ENCODE data around the gene ARID5A. TPM values are rescaled to one million over a fixed set of nuclear protein-coding genes. Genes with fewer than 3 reads are reported as not detected.
A peak's percentile ranks its signal among the peaks of the same experiment; 100 is the strongest.

Gene ARID5A
- total RNA-seq, 1 donor from 2014 or later: 9.7 TPM

DNA sequence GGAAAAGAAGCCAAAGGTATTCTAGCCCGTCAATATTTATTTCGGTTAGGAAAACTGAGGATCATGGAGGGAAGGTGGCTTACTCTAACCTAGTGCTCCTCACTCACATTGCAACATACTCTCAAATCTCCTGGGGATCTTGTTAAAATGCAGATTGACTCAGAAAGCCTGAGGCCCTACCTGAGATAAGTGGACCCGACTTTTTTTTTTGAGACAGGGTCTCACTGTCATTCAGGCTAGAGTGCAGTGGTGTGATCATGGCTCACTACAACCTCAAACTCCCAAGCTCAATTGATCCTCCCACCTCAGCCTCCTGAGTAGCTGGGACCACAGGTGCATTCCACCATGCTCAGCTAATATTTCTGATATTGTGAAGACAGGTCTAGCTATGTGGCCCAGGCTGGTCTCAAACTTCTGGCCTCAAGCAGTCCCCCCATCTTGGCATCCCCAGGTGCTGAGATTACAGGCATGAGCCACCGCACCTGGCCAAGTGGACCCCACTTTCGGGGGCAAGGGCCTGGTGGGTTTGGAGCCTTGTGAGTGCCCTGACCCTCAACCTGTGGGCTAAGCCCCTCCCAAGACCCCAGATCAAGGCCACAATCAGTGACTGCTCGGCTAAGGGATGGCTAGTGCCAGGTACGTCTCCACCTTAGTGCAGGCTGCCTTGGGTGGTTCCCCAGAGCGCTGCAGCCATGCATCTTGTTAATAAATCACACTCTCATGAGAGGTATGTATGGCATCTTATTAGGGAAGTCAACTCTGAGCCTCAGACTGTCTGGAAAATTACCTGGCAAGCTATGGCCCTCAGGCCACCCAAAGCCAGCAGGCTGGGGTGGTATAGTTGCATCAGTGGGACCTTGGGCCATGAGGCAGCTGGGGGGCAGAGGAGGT, 30.3 kb upstream of the ARID5A start:
- DNase-seq (ENCODE audit: low read depth in 2 of 2): no peak

DNA sequence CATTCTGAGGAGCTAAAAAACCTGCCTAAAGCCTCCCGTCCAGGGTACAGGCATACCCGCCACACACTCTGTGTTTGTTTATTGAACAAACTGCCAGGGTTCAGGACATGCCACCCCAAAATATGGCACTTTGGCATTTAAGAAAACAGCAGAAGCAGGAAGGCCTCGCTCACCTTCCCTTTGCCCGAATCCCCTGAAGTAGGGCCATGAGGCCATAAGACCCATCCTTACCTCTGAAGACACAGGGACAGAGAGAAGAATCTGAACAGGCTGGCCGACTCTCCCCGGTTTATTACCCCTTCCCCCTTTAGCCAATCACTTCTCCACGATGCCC, 29.7 kb upstream of the ARID5A start:
- no peak for DNase-seq (ENCODE audit: low read depth in 2 of 2)

DNA sequence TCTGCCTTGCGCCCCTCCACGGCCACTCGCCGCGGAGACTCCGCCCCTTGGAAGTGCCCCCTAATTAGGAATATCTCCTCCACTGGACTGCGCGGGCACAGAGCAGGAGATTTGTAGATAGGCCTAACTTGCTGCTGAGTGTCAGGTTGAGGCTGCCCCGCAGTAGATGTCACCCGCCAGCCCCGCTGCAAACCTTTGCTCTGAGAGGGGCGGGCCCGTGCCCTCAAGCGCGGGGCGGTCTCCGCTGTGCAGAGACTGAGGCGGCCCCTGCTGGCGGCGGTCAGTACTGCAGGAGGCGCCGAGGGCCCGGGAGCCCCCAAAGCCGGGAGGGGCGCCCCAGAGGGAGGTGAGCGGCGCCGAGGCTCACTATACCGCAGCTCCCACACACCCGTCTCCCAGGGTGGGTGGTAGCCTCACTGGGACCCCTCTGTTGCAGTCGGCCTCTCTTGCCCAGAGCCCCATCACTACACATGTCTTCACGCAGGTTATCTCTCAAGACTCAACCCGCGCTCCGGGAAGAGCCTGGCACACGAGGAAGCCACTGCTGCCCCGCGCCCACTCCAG, 28.5 kb upstream of the ARID5A start:
- peak; percentile 56 to 68 for DNase-seq (ENCODE audit: low read depth in 2 of 2)

DNA sequence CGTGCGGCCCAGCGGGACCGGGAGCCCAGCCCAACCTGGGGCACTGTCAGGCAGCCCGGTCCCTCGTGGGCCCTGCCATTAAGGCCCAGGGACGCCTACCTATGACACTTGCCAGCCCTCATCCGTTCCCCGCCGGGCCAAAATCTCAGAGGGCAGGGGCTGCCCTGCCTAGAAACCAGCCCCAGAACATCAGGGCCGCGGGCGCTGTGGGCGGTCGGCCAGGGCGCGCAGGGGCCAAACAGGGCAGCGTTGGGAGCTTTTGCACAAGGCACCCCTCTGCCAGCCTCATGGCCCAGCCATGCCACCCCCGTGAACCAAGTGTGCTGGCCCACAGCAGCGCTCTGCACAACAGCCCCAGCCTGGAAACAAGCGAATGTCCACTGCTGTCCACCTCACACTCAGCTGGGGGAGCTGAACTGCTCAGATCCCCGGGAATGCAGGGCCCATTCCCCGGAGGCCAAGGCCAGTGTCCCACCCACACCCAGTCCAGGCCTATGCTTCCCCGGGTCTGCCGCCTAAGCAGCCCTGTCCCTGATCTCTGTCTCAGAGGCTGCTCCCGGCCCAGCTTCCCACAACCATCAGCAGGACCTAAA, 27.9 kb upstream of the ARID5A start:
- DNase-seq (ENCODE audit: low read depth in 2 of 2): no peak

DNA sequence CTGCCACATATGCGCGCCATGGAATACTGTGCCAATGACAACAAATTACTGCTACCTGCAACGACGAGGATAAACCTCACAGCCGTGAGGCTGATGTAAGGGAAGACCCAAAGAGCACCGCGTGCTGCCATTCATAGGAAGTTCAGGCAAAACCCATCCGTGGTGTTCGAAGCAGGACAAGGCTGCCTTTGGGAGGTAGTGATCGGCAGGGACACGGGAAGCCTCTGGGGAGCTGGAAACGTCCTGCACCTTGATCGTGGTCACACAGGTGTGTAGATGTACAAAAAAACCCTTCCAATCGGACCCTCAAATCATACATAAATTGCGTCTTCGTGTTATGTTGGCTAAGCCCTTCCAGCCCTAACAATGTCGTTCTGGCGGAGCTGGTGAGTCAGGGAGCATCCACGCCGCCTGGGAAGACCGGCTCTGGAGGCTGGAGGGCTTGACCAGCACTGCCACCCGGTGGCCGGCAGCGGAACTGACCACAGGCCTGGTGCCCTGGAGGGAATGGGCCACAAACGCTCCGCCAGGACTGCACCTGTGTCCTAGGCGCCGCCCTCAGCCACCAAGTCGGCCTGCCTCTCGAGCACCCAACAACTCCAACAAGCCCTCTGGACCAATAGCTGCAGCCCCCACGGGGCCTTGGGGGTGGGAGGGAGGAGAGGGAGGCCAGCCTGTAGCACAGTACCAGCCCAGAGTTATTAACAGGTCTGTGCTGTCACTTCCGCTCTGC, 27.3 kb upstream of the ARID5A start:
- peak; percentile 88 to 89 for DNase-seq (ENCODE audit: low read depth in 2 of 2)

DNA sequence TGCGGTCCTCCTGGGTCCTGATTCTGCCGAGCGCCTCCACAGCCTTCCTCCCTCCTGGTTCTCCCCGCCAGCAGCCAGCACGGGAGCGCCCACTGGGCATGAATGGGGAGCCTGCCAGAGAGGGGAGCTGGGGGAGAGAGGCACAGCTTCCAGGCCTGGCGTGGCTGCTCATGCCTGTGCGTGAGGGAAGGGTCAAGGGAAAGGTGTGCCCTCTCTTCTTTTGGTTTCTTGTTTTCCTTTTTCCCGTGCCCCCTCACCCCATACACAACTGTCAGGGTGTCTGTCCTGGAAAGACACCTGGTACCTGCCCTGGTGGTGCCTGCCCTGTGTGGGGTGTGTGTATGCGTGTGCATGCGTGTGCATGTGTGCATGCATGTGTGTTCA, 26.7 kb upstream of the ARID5A start:
- DNase-seq (ENCODE audit: low read depth in 2 of 2): no peak

DNA sequence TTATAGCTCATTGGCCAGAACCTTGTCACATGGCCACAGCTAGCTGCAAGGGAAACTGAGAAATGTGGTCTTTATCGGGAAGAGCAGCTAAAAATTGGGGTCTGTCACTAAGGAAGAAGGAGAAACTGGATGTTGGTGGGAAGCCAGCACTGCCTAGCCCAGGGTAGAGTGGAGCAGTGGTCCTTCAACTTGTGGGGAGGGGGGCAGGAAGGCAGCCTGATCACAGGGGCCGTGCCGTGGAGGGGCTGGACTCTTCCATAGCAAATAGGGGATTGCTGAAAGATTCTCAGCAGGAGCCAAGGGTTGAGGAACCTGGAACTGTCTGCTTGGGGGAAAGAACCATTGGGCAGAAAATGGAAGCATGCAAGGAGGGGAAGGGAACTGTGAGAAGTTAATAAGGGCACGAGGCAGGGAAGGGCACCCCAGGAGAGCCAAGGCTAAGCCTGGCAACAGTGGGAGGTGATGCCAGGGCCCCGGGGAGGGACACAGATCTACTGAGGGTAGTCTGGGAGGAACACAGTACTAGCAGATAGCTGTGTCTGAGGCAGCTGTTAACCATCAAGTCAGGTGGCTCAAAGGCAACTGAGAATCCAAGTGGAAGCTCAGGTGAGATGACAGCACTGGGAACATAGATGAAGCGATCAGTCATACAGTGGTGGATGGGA, 25.5 kb upstream of the ARID5A start:
- no peak for DNase-seq (ENCODE audit: low read depth in 2 of 2)

DNA sequence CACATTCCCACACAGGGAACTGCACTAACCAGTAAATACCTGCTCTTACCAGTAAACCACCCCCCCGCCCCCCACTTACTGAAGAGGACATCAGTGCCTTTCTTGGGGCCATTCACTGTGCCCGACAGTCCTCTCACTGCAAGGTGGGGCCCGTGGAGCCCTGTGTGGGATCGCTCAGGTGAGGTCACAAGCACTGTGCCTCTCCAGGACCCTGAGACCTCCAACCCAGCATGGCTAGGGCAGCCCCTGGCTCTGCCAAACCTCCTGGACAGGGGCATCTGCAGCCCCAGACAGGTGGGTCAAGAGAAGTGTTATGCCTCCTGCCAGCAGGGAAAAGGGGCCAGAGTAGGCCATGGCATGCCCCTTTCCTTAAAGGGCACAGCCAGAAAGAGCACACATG, 24.7 kb upstream of the ARID5A start:
- no peak for DNase-seq (ENCODE audit: low read depth in 2 of 2)

DNA sequence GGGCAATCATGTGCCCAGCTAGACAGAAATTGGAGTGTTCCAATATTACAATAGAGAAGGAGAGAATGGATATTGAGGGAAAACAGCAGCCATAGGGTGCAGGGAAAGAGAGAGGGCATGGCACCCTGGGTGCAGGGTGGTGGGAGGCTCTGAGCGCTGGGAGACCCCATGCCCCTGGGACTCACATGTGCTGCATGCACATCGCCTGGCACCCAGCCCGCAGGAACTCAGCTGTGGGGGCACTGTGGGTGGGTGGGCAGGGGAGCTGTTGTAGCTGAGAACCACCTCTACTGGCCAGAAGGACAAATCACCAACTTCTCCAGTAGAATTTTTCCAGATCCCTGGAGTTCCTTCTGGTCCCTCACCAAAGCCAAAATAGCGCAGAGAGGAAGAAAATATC, 24.2 kb upstream of the ARID5A start:
- no peak for DNase-seq (ENCODE audit: low read depth in 2 of 2)

DNA sequence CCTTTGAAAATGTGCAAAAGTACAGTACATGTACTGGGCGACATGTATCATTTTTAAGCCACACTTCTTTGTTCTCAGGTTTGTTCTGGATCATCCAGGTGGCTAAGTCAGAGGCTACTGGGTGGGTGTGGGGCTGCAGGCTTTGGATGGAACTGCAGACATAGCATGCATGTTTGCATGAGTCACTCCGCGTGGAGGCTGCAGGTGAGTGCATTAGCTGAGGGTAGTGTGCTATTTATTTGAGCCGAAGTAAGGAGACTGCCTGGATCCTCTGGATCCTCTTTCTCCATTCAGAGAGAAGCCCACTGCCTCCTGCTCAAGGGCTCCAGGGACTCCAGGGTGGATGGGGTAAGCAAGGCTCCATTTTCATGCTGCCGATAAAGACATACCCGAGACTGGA, 22.0 kb upstream of the ARID5A start:
- DNase-seq (ENCODE audit: low read depth in 2 of 2): no peak

DNA sequence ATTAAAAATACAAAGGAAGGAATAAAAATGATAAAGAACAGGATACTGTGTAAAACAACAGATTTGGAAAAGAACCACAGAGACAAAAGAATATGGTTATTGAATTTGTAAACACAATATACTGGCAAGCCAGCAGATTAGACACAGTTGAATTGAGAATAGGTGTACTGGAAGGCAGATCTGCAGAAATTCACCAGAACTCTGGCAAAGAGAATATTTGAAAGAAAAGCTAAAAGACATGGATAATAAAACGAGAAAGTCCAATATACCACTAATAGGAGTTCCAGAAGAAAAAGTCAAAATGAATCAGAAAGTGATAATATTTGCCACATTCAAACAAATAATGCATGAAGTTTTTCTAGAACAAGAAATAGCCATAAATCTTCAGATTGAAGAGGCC, 19.5 kb upstream of the ARID5A start:
- DNase-seq (ENCODE audit: low read depth in 2 of 2): no peak

DNA sequence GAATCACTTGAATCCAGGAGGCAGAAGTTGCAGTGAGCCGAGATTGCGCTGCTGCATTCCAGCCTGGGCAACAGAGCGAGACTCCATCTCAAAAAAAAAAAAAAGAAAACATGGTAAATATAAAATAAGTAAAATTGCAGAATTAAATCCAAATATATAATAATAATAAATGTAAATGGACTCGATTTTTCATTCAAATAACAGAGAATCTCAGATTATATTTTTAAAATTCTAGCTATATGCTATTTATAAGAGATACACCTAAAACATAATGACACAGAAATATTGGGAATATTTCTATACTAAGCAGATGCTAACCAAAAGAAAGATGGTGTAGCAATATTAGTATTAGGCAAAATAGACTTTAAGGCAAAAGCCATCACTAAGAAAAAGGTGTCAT, 16.3 kb upstream of the ARID5A start:
- DNase-seq (ENCODE audit: low read depth in 2 of 2): no peak

DNA sequence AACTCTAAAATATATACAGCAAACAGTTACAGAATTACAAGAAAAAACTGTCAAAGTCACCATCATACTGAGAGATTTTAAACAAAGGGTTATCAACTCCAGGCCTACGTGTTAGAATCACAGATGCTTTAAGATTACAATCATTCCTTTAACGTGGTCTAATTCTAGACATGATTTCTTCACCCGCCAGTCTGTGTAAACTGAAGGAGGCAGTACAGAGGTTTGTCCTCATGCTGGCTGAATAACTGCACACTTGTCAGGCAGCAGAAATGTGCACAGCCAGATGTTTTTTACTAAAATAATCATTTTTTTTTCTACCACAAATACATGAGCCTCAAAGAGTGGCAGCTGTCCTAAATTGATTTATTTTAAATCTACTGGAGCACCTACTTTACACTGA, 15.9 kb upstream of the ARID5A start:
- DNase-seq (ENCODE audit: low read depth in 2 of 2): no peak

DNA sequence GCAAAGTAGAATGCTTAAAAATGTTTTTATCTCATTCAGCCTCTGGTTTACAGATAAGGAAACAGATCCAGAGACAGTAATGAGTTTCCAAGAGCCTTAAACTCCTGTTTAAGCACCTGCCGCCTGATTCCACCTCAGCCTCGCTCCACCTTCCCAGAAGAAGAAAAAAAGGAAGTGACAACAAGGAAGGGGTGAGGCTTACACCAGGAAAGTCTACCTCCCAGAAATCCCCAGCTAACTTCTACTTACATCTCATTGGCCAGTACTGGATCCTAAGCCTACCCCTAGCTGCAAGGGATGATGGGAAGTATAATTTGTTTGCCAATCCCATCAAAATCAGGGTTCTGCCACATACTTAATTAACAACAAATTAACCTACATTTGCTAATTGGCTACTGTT, 15.3 kb upstream of the ARID5A start:
- DNase-seq (ENCODE audit: low read depth in 2 of 2): no peak

DNA sequence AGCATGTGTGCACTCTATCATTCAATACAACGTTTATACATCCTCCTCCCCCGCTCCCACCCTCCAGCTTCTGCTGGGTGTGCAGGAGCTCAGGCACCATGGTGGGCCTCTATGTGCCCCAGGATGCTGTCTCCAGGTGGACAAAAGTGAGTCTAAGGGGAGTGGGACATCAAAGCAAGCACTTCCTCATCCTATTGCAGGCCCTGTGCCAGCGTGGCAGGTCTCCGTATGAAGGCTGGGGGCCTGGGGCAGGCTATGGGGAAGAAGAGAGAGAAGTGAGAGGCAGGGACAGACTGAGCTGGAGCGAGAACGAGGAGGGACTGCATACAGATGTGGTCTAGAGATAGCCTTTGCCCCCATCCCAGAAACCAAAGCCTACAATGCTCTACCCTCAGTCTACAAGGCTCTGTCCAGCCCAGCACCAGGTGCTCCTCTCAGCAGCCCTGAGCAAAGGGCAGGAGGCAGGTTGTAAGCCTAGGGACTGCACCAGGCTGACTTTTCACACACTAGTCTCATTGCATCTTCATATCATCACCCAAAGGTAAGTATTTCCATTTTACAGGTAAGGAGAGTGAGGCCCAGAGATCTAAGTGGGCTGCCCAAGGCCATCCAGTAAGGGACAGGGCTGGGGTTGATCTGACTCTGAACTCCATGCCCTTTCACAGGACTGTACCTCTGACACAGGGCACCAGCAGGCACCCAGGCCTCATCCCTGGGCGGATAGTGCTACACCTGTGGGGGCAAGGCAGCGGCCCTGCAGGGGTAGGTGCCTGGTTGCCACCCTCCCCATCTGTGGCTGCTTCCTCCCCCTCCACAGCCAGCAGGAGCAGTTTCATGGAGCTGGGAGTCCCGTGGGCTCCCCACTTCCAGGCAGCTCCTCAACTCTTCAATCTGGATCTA, 14.0 kb upstream of the ARID5A start:
- no peak for DNase-seq (ENCODE audit: low read depth in 2 of 2)

DNA sequence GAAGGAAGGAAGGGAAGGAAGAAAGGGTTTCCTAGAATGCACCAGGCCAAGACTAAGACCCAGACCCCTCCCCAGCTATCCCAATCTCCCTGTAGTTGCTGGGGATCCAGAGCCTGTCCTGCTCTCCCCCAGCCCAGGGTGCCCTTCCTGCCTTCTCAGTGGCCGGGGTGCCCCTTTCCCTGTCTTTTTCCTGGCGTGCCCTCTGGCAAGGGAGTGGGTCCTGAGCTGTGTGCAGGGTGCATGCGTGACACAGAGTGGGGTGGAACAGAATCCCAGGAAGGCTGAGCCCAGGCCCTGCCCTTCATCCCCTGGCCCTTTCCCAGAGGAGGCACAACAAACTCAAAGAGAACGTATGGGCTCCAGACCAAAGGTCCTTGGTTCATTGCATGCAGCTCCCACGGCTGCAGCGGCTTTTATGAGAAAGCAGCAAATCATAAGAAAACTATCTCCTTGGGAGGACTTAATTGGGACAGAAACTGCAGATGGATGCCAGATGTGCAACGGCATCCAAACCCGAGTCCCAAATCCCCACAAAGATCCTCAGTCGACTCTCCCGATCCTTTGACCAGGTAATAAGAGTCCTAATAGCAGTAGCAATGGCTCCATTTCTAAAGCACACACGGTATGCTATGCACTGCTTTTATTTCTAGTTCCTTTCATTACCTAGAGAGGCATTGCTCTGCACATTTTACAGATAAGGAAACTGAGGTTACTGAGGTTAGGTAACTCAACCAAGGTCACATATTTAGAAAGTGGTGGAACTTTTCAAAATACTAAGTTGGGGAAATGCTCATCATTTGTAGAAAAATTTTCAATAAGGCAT, 12.7 kb upstream of the ARID5A start:
- no peak for DNase-seq (ENCODE audit: low read depth in 2 of 2)

DNA sequence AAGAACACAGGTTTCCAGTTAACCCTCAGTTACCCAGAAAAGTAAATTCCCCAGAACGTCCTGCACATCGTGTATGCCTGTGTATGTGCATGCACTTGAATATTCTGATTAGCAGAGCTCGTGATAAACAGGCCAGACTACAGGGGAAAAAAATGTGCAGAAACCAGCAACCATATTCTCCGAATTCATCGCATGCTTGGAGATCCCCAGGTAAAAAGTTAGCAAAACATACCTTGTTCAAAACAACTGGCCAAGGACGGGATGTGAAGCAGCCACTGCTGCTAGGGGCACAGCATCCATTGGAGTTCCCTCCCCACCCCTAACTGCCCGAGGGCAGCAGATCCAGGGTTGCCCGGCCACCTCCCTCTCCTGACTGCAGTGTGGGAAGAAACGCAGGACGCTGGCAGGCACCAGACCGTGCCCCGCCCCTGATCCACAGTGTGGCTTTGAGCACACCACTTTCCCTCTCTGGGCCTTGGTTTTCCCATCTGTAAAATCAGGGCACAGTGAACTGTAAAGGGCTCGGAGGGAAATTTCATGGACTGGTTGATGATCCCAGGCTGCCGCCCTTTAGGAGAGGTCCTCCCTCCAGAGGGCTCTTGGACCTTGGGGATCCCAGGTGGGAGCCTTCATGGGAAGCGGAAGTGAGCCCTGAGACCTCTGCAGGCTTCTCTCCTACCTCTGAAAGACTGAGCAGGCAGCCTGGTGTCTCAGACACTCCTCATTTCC, 11.9 kb upstream of the ARID5A start:
- DNase-seq (ENCODE audit: low read depth in 2 of 2): no peak

DNA sequence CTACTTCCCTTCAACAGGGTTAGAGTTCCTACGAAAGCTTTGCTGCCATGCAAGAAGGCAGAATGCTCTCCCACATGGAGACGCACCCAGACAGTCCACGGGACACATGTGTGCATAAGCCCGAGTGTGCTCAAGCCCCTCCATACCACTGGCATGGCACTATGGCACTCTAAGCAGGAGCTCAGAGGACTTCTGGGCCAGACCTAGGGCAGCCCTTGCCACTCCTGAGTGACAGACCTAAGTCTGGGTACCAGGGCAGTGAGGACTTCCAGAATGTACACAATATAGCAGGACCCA, 11.4 kb upstream of the ARID5A start:
- DNase-seq (ENCODE audit: low read depth in 2 of 2): no peak

DNA sequence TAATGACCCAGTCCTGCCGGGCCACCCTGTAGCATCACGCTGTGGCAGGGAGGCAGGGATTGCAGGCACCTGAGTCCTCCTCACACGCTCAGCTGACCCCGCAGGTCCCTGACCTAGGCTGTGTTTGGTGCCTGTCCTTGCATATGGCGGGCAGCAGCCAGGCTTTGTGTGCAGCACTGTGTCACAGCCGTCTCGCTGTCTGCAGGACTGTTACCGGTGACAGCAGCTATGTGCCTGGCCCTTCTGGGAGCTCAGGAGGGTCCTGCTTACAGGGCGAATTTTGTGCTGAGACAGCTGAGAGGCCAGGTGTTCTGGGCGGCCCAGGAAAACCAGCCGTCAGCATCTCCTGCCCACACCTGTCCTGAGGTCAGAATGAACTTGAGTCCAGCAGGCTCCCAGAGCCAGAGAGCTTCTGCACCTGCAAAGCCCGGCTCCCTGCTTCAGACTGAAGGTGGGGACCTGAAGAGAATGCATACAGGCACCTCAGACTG, 10.4 kb upstream of the ARID5A start:
- no peak for DNase-seq (ENCODE audit: low read depth in 2 of 2)
